NCI-H2171 treated with DMSO at 0.1 percent for 48 hours (cell line): ENCODE results near the gene PIGW.
"Not testable (repeated sequence)": the region's sequence is repeated elsewhere in the genome, so short reads cannot be mapped to it uniquely, and the experiment has no call there.

Source experiments
- DNase-seq: peaks from one replicate; lab custom pipeline; 2025; lab: John Stamatoyannopoulos, UW

The PIGW gene

GRCh38 chr17:36534840-36535668, at the start of gene PIGW, which contains the start of gene MYO19:
TSS of gene PIGW (plus strand) at chr17:36534987. CDS start at chr17:36537102, 2,115 bp downstream.
TSS of gene MYO19 (minus strand) at chr17:36534868. CDS start at chr17:36532538, 2,330 bp downstream.
- DNase-seq: peak; percentile 93

- no peak for DNase-seq
Observed at GRCh38 chr17:36485027-36485426, 49.8 kb upstream of the PIGW start.

GRCh38 chr17:36485805-36486203, 49.0 kb upstream of the PIGW start:
- no peak for DNase-seq

GRCh38 chr17:36486204-36487194, 48.3 kb upstream of the PIGW start, which contains the start of gene ZNHIT3:
TSS of gene ZNHIT3 (plus strand) at chr17:36486681. CDS start at chr17:36486700, 19 bp downstream.
- DNase-seq: peak; percentile 96

GRCh38 chr17:36493956-36494355, 40.8 kb upstream of the PIGW start:
- DNase-seq: no peak

GRCh38 chr17:36494674-36495073, 40.1 kb upstream of the PIGW start:
- no peak for DNase-seq

- no peak for DNase-seq
Observed at GRCh38 chr17:36495076-36495578, 39.7 kb upstream of the PIGW start.

- no peak for DNase-seq
Observed at GRCh38 chr17:36496018-36496789, 38.6 kb upstream of the PIGW start.

- DNase-seq: no peak
Observed at GRCh38 chr17:36498155-36498554, 36.6 kb upstream of the PIGW start.

- no peak for DNase-seq
Observed at GRCh38 chr17:36498560-36499300, 36.1 kb upstream of the PIGW start.

- no peak for DNase-seq
Observed at GRCh38 chr17:36500745-36501225, 34.0 kb upstream of the PIGW start.

GRCh38 chr17:36501351-36501750, 33.4 kb upstream of the PIGW start:
- no peak for DNase-seq

- no peak for DNase-seq
Observed at GRCh38 chr17:36501963-36502362, 32.8 kb upstream of the PIGW start.

GRCh38 chr17:36503456-36504155, 31.2 kb upstream of the PIGW start:
- DNase-seq: no peak

GRCh38 chr17:36504156-36504545, 30.6 kb upstream of the PIGW start:
- no peak for DNase-seq

- no peak for DNase-seq
Observed at GRCh38 chr17:36505171-36505570, 29.6 kb upstream of the PIGW start.

GRCh38 chr17:36506249-36506826, 28.4 kb upstream of the PIGW start:
- no peak for DNase-seq

GRCh38 chr17:36506831-36507230, 28.0 kb upstream of the PIGW start:
- no peak for DNase-seq

GRCh38 chr17:36507266-36507665, 27.5 kb upstream of the PIGW start:
- DNase-seq: no peak

- not testable (repeated sequence) for DNase-seq
Observed at GRCh38 chr17:36508439-36508838, 26.3 kb upstream of the PIGW start.
